Measurements from ENCODE around the gene PDZD8. TPM values are rescaled to one million over a fixed set of nuclear protein-coding genes. Genes with fewer than 3 reads are reported as not detected.
"Not testable (repeated sequence)": the region's sequence is repeated elsewhere in the genome, so short reads cannot be mapped to it uniquely, and the experiment has no call there.

Gene PDZD8
- total RNA-seq, 1 experiment from 2014 or later, result 13.6 TPM

- no peak for TF ChIP-seq EZH2phosphoT487 (IDR thresholded peaks at IDR 0.05; ENCODE audit: borderline replicate concordance, low read length)
- TF ChIP-seq CTCF (conservative IDR thresholded peaks at IDR 0.05; ENCODE audit: low read depth, low read length), result no peak
- no peak for TF ChIP-seq EZH2 (IDR thresholded peaks at IDR 0.05; ENCODE audit: low read length, unreplicated experiment)
- no TSS peak for BruUV-seq (replicated peaks)
- CTCF ChIA-PET, result no interaction called here
Measured at GRCh38 chr10:117306674-117307073, 68.6 kb downstream of the PDZD8 start.

GRCh38 chr10:117303451-117303850 lies 71.8 kb downstream of the PDZD8 start:
- H3K36me3 ChIP-seq (ENCODE audit: low read depth, low read length); POLR2A ChIA-PET (ENCODE audit: unreplicated experiment); H3K27me3 ChIP-seq (ENCODE audit: low read length); H2AFZ ChIP-seq (ENCODE audit: low read length); H3K9me2 ChIP-seq (replicated peaks; ENCODE audit: low read length); H3K9ac ChIP-seq (ENCODE audit: low read length); CTCF ChIA-PET; H3K4me2 ChIP-seq (ENCODE audit: low read length); H3K4me3 ChIP-seq (ENCODE audit: low read length); DNase-seq; H3K4me1 ChIP-seq (ENCODE audit: insufficient read depth, low read length); intact Hi-C loops (cut with micrococcal nuclease); H3K27ac ChIP-seq (ENCODE audit: low read length); BruUV-seq (replicated peaks); H4K20me1 ChIP-seq (ENCODE audit: low read length); H3K9me3 ChIP-seq (ENCODE audit: low read length); H3F3A ChIP-seq (ENCODE audit: low read length, unreplicated experiment); ATAC-seq; H3K79me2 ChIP-seq (ENCODE audit: low read length): not testable (repeated sequence)

More at GRCh38 chr10:117306674-117307073, 68.6 kb downstream of the PDZD8 start:
- no peaks in the 10 kb centered on the region for H3K27me3 ChIP-seq (ENCODE audit: low read length)
- peaks cover 3% of the 10 kb centered on the region; the same call in 1 of the 2 replicates for H3K36me3 ChIP-seq (ENCODE audit: low read depth, low read length)
- no peaks in the 10 kb centered on the region for H3K9me2 ChIP-seq (replicated peaks; ENCODE audit: low read length)
- no peaks in the 10 kb centered on the region for H4K20me1 ChIP-seq (ENCODE audit: low read length)
- DNase-seq (no peak), ATAC-seq (no peak)
- no peak overlapping the region for H3K4me3 ChIP-seq (ENCODE audit: low read length)
- H3K9me3 ChIP-seq (ENCODE audit: low read length), result no peaks in the 10 kb centered on the region
- intact Hi-C loops (cut with micrococcal nuclease), result no loop called here
- H3K79me2 ChIP-seq (ENCODE audit: low read length), result no peaks in the 10 kb centered on the region; the same call in 1 of the 2 replicates
- no peak overlapping the region for H3K27ac ChIP-seq (ENCODE audit: low read length)
- H3K9ac ChIP-seq (ENCODE audit: low read length), result no peak overlapping the region
- no peak overlapping the region for H3K4me2 ChIP-seq (ENCODE audit: low read length)
- no peaks in the 10 kb centered on the region for H3F3A ChIP-seq (ENCODE audit: low read length, unreplicated experiment)
- peaks cover 6% of the 10 kb centered on the region for H3K4me1 ChIP-seq (ENCODE audit: insufficient read depth, low read length)
- no peak overlapping the region for H2AFZ ChIP-seq (ENCODE audit: low read length)
- POLR2A ChIA-PET (ENCODE audit: unreplicated experiment), result no interaction called here

- H3K4me2 ChIP-seq (ENCODE audit: low read length), result no peak overlapping the region
- H3K36me3 ChIP-seq (ENCODE audit: low read depth, low read length), result no peaks in the 10 kb centered on the region
- no peaks in the 10 kb centered on the region for H3K27me3 ChIP-seq (ENCODE audit: low read length)
- DNase-seq (no peak), ATAC-seq (no peak)
- no peak overlapping the region for H2AFZ ChIP-seq (ENCODE audit: low read length)
- BruUV-seq (replicated peaks), result no TSS peak
- no peaks in the 10 kb centered on the region for H3F3A ChIP-seq (ENCODE audit: low read length, unreplicated experiment)
- no peaks in the 10 kb centered on the region for H3K9me2 ChIP-seq (replicated peaks; ENCODE audit: low read length)
- H3K4me3 ChIP-seq (ENCODE audit: low read length), result no peak overlapping the region
- H3K9me3 ChIP-seq (ENCODE audit: low read length), result no peaks in the 10 kb centered on the region
- H3K4me1 ChIP-seq (ENCODE audit: insufficient read depth, low read length), result no peaks in the 10 kb centered on the region
- H3K79me2 ChIP-seq (ENCODE audit: low read length), result no peaks in the 10 kb centered on the region
- POLR2A ChIA-PET (ENCODE audit: unreplicated experiment), result no interaction called here
- CTCF ChIA-PET, result no interaction called here
- no peak overlapping the region for H3K27ac ChIP-seq (ENCODE audit: low read length)
- TF ChIP-seq EZH2phosphoT487 (IDR thresholded peaks at IDR 0.05; ENCODE audit: borderline replicate concordance, low read length), result no peak
- TF ChIP-seq EZH2 (IDR thresholded peaks at IDR 0.05; ENCODE audit: low read length, unreplicated experiment), result no peak
- TF ChIP-seq CTCF (conservative IDR thresholded peaks at IDR 0.05; ENCODE audit: low read depth, low read length), result no peak
- no peak overlapping the region for H3K9ac ChIP-seq (ENCODE audit: low read length)
- intact Hi-C loops (cut with micrococcal nuclease), result no loop called here
- no peaks in the 10 kb centered on the region for H4K20me1 ChIP-seq (ENCODE audit: low read length)
Measured at GRCh38 chr10:117300671-117301070, 74.6 kb downstream of the PDZD8 start.
